ENCODE measurements around the gene PHTF1.

Gene PHTF1

DNA sequence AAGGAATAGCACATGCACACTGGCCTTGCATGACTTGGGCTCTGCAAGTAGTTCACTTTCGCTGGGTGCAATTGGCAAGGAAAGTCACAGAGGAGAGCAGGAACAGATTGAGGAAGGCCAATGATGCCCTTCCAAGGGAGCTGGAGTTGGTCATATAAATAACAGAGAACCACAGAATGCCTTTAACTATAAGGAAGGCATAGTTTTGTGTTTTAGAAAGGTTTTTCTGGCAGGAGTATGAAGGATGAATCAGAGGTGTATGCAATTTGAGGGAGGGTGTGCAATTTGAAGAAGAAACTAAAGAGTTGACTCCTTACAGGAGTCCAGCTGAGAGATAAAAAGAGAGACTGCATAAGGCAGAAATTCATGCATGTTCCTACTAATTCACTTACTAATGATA, 112.1 kb downstream of the PHTF1 start:
- Mint-ChIP-seq H3K9me3 (no peaks in the 10 kb centered on the region), H3K4me1 (peaks cover 5% of the 10 kb centered on the region), H3K27me3 (ENCODE audit: low read depth) (no peaks in the 10 kb centered on the region), H3K36me3 (ENCODE audit: low read depth) (peaks cover 25% of the 10 kb centered on the region), H3K4me3 (no peak overlapping the region), H3K27ac (no peak overlapping the region)
- TF ChIP-seq, protein P1, sequence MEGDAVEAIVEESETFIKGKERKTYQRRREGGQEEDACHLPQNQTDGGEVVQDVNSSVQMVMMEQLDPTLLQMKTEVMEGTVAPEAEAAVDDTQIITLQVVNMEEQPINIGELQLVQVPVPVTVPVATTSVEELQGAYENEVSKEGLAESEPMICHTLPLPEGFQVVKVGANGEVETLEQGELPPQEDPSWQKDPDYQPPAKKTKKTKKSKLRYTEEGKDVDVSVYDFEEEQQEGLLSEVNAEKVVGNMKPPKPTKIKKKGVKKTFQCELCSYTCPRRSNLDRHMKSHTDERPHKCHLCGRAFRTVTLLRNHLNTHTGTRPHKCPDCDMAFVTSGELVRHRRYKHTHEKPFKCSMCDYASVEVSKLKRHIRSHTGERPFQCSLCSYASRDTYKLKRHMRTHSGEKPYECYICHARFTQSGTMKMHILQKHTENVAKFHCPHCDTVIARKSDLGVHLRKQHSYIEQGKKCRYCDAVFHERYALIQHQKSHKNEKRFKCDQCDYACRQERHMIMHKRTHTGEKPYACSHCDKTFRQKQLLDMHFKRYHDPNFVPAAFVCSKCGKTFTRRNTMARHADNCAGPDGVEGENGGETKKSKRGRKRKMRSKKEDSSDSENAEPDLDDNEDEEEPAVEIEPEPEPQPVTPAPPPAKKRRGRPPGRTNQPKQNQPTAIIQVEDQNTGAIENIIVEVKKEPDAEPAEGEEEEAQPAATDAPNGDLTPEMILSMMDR (IDR thresholded peaks at IDR 0.05; ENCODE audit: unreplicated experiment in 3 of 3): no peak

Measured in nephron (organoid).